Skeletal muscle satellite cell (primary cell): ENCODE results near the gene SPTBN5.
A peak's percentile ranks its signal among the peaks of the same experiment; 100 is the strongest.

ENCODE experiments used
- H3K27me3 ChIP-seq: 2 replicates; pipeline ENCODE4 v1.7.0; 2013; ENCODE audit warnings: low read length; ENCODE audit not compliant: control insufficient read depth, insufficient read depth
- H3K36me3 ChIP-seq: 2 replicates; pipeline ENCODE4 v1.7.0; 2013; ENCODE audit warnings: mild to moderate bottlenecking, control low read depth, low read length; ENCODE audit not compliant: insufficient read depth
- H3K4me1 ChIP-seq: 2 replicates; pipeline ENCODE4 v1.7.0; 2013; ENCODE audit warnings: low read length; ENCODE audit not compliant: control insufficient read depth, insufficient read depth
- H3K4me2 ChIP-seq: 2 replicates; pipeline ENCODE4 v1.7.0; 2013; ENCODE audit warnings: mild to moderate bottlenecking, low read length
- H3K4me3 ChIP-seq: 2 replicates; pipeline ENCODE4 v1.7.0; 2013; ENCODE audit warnings: low read length
- H3K9ac ChIP-seq: 2 replicates; pipeline ENCODE4 v1.7.0; 2013; ENCODE audit warnings: mild to moderate bottlenecking, low read depth, low read length, moderate library complexity
- H3K9me3 ChIP-seq: replicated peaks from 2 replicates; pipeline ENCODE4 v1.7.0; 2013; ENCODE audit warnings: mild to moderate bottlenecking, control low read depth, low read length

The SPTBN5 gene

DNA sequence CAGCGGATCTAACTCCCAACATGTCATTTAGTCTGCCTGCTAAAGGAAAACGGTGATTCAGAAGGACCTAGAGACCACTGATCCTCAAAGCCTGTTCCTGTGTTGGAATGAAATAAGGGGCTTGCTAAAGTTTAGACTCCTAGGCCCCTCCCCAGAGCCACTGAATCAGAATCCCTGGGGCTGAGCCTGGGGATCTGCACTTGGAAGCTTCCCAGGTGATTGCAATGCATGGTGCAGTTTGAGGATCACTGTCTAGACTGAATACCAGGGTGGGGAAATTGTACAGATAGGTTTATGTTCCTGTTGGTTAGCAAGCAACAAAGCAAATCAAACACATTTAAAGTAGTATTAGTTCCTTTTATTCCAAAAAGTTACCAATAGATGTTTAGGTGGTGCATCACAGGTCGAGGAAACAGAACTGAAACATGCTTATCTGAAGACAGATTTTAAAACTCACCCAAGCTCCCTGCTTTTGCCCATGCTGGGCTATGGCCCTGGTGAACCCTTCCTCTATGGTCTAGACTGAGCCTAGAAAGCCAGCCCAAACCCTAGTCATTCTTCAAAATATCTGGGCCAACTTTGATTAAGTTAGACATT is 29.6 kb upstream of the SPTBN5 start:
- H3K27me3 ChIP-seq: no peaks in the 10 kb centered on the region
- H3K36me3 ChIP-seq: peaks cover 16% of the 10 kb centered on the region
- H3K4me2 ChIP-seq: no peak overlapping the region
- H3K4me3 ChIP-seq: no peak overlapping the region
- H3K9me3 ChIP-seq: no peaks in the 10 kb centered on the region
- no peak overlapping the region for H3K9ac ChIP-seq
- H3K4me1 ChIP-seq: peaks cover 14% of the 10 kb centered on the region

- Histone ChIP-seq H3K4me2 (no peak overlapping the region), H3K27me3 (no peaks in the 10 kb centered on the region), H3K4me1 (peaks cover 23% of the 10 kb centered on the region), H3K9me3 (no peaks in the 10 kb centered on the region), H3K9ac (no peak overlapping the region), H3K36me3 (peaks cover 24% of the 10 kb centered on the region), H3K4me3 (no peak overlapping the region)
Measured at GRCh38 chr15:41922353-41922752, 28.5 kb upstream of the SPTBN5 start.

DNA sequence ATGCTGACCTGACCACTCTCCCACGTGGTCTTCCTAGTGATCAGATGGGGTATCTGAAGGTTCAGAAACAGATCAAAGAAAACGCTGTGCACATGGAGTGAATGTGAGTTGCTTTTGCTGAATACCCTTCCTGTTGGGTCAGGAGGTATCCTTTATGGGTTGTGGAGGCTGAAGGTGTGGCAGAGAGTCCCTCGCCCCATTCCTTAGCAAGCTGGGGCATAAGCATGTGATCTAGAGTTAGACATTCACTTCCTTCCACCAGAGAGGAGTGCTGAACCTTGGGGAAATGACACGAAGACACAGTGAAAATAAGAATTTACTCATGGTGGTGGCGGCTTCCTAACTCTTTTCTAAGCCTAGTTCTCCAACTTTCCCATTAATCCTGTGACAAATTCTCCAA is 27.8 kb upstream of the SPTBN5 start:
- no peak overlapping the region for H3K4me2 ChIP-seq
- H3K36me3 ChIP-seq: peaks cover 24% of the 10 kb centered on the region
- no peaks in the 10 kb centered on the region for H3K9me3 ChIP-seq
- H3K4me1 ChIP-seq: peaks cover 23% of the 10 kb centered on the region
- no peak overlapping the region for H3K9ac ChIP-seq
- H3K27me3 ChIP-seq: no peaks in the 10 kb centered on the region
- H3K4me3 ChIP-seq: no peak overlapping the region

DNA sequence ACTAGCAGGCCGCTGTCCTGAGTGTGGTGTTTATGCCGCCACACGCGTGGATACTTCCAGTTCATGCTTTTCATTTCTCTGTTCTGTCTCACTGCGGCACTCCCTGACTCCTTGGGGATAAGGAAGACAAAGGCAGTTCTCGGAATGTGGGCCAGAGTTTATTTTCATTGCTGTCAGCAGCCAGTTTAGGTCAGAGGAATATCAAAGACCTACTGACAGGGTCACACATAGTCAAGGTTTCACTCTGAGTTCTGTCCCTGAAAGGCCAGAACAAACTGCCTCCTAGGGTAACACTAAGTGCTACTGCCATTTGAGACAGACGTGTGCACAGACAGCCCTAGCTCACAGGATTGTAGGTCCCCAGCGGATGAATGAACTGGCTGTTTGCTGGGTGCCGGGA is 27.3 kb upstream of the SPTBN5 start:
- Histone ChIP-seq H3K4me1 (peaks cover 23% of the 10 kb centered on the region), H3K9me3 (no peaks in the 10 kb centered on the region), H3K4me2 (no peak overlapping the region), H3K9ac (no peak overlapping the region), H3K27me3 (no peaks in the 10 kb centered on the region), H3K36me3 (peaks cover 27% of the 10 kb centered on the region), H3K4me3 (no peak overlapping the region)

DNA sequence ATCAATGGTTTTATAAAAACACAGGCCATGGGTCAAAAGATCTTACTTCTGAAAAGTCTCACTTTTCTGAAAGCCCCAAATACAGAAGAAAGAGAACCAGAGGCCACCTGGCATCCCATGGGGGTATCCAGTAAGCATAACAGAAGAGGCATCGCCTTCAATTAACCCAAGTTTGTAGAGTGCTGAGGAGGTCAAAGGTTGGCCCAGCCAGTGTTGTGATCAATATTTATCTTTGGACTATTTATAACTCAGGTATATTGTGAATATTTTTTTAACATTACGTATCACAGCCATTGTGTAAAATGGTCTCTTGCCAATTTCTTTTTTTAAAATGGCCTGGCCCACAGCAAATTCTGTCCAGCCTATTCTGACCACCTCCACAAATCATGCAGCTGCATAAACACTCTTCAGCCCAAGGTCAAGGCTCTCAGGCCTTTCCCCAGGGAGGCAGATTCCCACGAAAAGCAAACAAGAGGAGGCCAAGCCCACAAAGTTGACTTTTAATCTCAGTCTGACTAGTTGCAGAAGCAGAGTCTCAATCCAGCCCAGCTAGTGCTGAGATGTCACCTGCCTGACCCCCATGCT is 26.2 kb upstream of the SPTBN5 start:
- H3K4me2 ChIP-seq: peak overlapping the region; percentile 6
- H3K9ac ChIP-seq: no peak overlapping the region
- no peaks in the 10 kb centered on the region for H3K9me3 ChIP-seq
- no peak overlapping the region for H3K4me3 ChIP-seq
- H3K36me3 ChIP-seq: peaks cover 31% of the 10 kb centered on the region
- no peaks in the 10 kb centered on the region for H3K27me3 ChIP-seq
- peaks cover 23% of the 10 kb centered on the region for H3K4me1 ChIP-seq

DNA sequence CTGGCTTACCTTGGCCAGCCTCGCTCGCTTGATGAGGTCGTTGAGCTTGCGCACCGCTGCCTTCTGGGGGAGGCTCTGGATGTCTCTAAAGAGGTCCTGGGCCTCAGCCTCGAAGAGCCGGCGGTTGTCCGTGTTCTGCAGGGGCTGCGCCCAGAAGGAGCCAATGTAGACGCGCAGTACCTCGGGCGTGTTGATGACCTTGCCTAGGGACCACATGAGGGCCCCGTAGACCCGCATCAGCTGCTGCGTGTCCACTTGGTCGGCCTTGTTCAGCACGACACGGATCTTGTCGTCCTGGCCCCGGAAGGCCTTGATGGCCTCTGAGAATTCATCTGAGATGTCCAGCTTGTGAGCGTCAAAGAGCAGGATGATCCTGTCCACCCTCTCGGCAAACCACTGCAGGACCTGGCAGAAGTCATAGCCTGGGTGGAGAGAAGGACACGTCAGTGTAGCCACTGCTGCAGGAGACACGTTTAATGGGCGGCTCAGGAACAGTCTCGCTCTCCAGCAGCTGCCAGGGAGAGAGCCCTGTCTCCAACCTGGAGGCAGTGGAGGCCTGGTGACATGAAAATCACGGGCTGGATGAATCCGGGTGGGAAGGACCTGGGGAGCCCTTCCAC is 25.5 kb upstream of the SPTBN5 start:
- H3K9ac ChIP-seq: no peak overlapping the region

DNA sequence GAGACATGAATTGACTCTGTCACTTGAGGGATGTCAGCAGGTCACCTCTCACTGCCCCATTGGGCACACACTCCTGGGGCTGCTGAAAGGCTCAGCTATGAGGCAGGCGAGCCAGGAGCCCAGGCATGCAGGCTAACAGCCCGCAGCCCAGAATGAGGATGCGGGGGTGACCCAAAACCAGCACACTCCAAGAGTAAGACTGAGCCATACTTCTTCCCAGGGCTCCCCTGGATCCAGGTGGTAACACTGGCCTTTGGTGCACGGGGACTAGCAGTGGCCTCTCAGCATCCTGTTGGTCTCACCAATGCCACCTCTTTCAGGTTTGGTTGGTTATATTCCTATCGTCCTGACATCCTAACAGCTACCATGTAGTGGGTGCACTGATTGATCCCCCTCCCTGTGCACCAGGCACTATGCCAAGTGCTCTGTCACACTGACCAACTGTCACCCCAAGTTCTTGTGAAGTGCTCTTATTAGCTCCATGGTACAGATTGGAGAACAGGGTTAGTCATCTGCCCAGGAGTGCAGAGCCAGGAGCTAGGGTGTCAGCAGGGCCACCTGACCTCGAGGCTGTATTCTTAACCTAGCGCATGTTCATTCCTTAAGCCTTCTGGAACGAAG is 24.8 kb upstream of the SPTBN5 start:
- no peaks in the 10 kb centered on the region for H3K9me3 ChIP-seq
- peaks cover 23% of the 10 kb centered on the region for H3K4me1 ChIP-seq
- no peak overlapping the region for H3K9ac ChIP-seq
- no peaks in the 10 kb centered on the region for H3K27me3 ChIP-seq
- no peak overlapping the region for H3K4me3 ChIP-seq
- peaks cover 23% of the 10 kb centered on the region for H3K36me3 ChIP-seq
- no peak overlapping the region for H3K4me2 ChIP-seq

More for the DNA sequence above, 25.5 kb upstream of the SPTBN5 start:
- Histone ChIP-seq H3K4me2 (no peak overlapping the region), H3K9me3 (no peaks in the 10 kb centered on the region), H3K27me3 (no peaks in the 10 kb centered on the region), H3K36me3 (peaks cover 28% of the 10 kb centered on the region), H3K4me3 (no peak overlapping the region), H3K4me1 (peaks cover 23% of the 10 kb centered on the region)

DNA sequence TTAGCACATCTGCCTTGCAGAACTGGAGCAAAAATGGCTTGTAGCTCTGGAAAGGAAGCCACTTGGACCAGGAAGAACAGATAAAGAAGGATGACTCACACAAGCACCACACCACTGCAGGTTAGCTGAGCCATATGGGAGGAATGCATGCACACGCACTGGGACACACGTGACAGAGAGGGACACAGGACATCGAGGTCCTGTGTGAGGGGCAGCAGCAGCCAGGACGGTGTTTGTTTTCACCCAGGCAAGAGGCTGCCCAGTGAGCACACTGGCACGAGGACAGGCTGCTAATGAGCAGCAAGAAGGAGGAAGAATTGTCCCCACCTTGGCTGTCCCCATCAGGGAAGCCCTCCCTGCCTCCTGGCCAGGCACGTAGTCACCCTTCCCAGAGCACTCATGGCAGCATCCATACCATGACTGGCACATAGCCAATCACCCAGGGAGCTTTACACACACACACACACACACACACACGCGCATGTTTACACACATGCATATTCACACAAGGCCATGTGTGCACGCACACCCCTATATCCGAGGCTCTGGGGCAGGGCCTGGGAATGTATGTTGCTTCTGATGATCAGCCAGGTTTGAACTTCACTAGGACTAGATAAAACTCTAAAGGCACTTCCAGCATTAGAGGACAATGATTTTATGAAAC is 24.0 kb upstream of the SPTBN5 start:
- Histone ChIP-seq H3K9me3 (no peaks in the 10 kb centered on the region), H3K4me3 (no peak overlapping the region), H3K4me2 (no peak overlapping the region), H3K36me3 (peaks cover 23% of the 10 kb centered on the region), H3K9ac (no peak overlapping the region), H3K27me3 (no peaks in the 10 kb centered on the region), H3K4me1 (peaks cover 23% of the 10 kb centered on the region)

GRCh38 chr15:41915255-41915994 is 21.6 kb upstream of the SPTBN5 start:
- Histone ChIP-seq H3K4me1 (peaks cover 20% of the 10 kb centered on the region), H3K36me3 (peaks cover 36% of the 10 kb centered on the region)

GRCh38 chr15:41914411-41914810 is 20.6 kb upstream of the SPTBN5 start:
- no peak overlapping the region for H3K4me3 ChIP-seq
- H3K36me3 ChIP-seq: peaks cover 41% of the 10 kb centered on the region
- no peak overlapping the region for H3K9ac ChIP-seq
- H3K9me3 ChIP-seq: no peaks in the 10 kb centered on the region
- no peaks in the 10 kb centered on the region for H3K27me3 ChIP-seq
- no peak overlapping the region for H3K4me2 ChIP-seq
- peaks cover 11% of the 10 kb centered on the region for H3K4me1 ChIP-seq

More at GRCh38 chr15:41915255-41915994, 21.6 kb upstream of the SPTBN5 start:
- no peaks in the 10 kb centered on the region for H3K27me3 ChIP-seq
- H3K4me2 ChIP-seq: no peak overlapping the region
- no peak overlapping the region for H3K9ac ChIP-seq
- H3K9me3 ChIP-seq: no peaks in the 10 kb centered on the region
- H3K4me3 ChIP-seq: no peak overlapping the region

DNA sequence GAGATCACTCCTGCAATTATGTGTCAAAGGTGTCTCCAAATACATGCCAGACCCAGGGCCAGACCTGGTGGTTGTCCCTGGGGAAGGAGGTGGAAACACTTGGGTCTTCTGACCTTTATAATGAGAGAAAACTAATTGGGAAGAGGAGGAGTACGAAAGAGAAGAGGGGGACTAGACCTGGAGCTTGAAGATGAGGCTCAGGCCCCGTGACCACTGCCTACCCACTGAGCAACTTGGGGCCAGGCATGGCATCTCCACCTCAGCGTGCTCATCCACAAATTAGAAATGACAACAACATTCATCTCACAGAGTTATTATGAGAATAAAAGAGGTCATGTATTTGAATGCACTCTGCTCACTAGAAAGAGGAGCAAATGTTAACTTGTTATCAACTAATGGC is 19.4 kb upstream of the SPTBN5 start:
- Histone ChIP-seq H3K4me2 (no peak overlapping the region), H3K9me3 (no peaks in the 10 kb centered on the region), H3K9ac (no peak overlapping the region), H3K27me3 (no peaks in the 10 kb centered on the region), H3K4me3 (no peak overlapping the region), H3K36me3 (peaks cover 42% of the 10 kb centered on the region), H3K4me1 (peaks cover 9% of the 10 kb centered on the region)
